Activated CD4-positive, alpha-beta T cell treated with anti-CD3 and anti-CD28 coated beads for 36 hours (primary cell): ENCODE measurements around the gene HMGB4. TPM values are rescaled to one million over a fixed set of nuclear protein-coding genes. Genes with fewer than 3 reads are reported as not detected.

Experiments used
- ATAC-seq: fragments of 200-7000 bp; cut with Tn5 transposase; one replicate; pipeline ENCODE4 v1.10.0; 2021; ENCODE audit warnings: mild to moderate bottlenecking, moderate library complexity
- CTCF ChIA-PET: fragments of 350-600 bp; sonication (Branson Sonifier 250); formaldehyde crosslinking; loops from one replicate; lab custom pipeline; 2021; ENCODE audit warnings: antibody characterized with exemption; lab: Charles Lee
- POLR2A ChIA-PET: fragments of 350-600 bp; sonication (Branson Sonifier 250); formaldehyde crosslinking; loops from one replicate; lab custom pipeline; 2021; ENCODE audit warnings: antibody characterized with exemption, inconsistent platforms; lab: Charles Lee
- DNase-seq: peaks from one replicate; pipeline ENCODE4 v3.0.0-alpha.2; 2020
- H3K27ac Mint-ChIP-seq: one replicate; pipeline ENCODE4 v1.8.0; 2021; ENCODE audit warnings: mixed read lengths
- H3K27me3 Mint-ChIP-seq: one replicate; pipeline ENCODE4 v1.8.0; 2021; ENCODE audit warnings: mixed read lengths
- H3K36me3 Mint-ChIP-seq: one replicate; pipeline ENCODE4 v1.8.0; 2021; ENCODE audit warnings: low read depth, mixed read lengths
- H3K4me1 Mint-ChIP-seq: one replicate; pipeline ENCODE4 v1.8.0; 2021; ENCODE audit warnings: mixed read lengths
- H3K4me3 Mint-ChIP-seq: one replicate; pipeline ENCODE4 v1.8.0; 2021; ENCODE audit warnings: mild to moderate bottlenecking, moderate library complexity, mixed read lengths
- H3K9me3 Mint-ChIP-seq: one replicate; pipeline ENCODE4 v1.8.0; 2021; ENCODE audit warnings: low read depth, mixed read lengths
- intact Hi-C, 2 experiments: fragments of 100-400 bp; cut with DNase I in 1 of 2; cut with micrococcal nuclease in 1 of 2; formaldehyde crosslinking; loops; one replicate each; pipeline versions ENCODE4 v1.14.2 to v1.15.1; 2022 to 2024; cut with DNase I, micrococcal nuclease
- total RNA-seq, 2 experiments: library from RNA; stranded (reverse); gene quantifications; one replicate each; pipeline ENCODE4 v1.2.3, GENCODE V29; 2021

HMGB4 gene, protein sequence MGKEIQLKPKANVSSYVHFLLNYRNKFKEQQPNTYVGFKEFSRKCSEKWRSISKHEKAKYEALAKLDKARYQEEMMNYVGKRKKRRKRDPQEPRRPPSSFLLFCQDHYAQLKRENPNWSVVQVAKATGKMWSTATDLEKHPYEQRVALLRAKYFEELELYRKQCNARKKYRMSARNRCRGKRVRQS
- not detected for total RNA-seq

GRCh38 chr1:33863779-33864178 lies at the start of gene HMGB4:
Gene HMGB4 (plus strand): TSS chr1:33864079. CDS start chr1:33864192, 113 bp downstream.
- H3K36me3 Mint-ChIP-seq = no peaks in the 10 kb centered on the region
- DNase-seq (no peak), ATAC-seq (no peak)
- POLR2A ChIA-PET = no interaction called here
- no peak within 1 kb of the TSS for H3K4me3 Mint-ChIP-seq
- H3K27ac Mint-ChIP-seq = no peak within 1 kb of the TSS
- H3K4me1 Mint-ChIP-seq = peaks cover 5% of the 10 kb centered on the region
- H3K27me3 Mint-ChIP-seq = peaks cover 15% of the 10 kb centered on the region
- H3K9me3 Mint-ChIP-seq = no peaks in the 10 kb centered on the region
- intact Hi-C loops = no loop called here
- CTCF ChIA-PET = no interaction called here

- H3K36me3 Mint-ChIP-seq = no peaks in the 10 kb centered on the region
Measured at GRCh38 chr1:33814166-33814565, 49.7 kb upstream of the HMGB4 start.

GRCh38 chr1:33815061-33815460 lies 48.8 kb upstream of the HMGB4 start:
- Mint-ChIP-seq H3K36me3 (no peaks in the 10 kb centered on the region), H3K27me3 (peaks cover 22% of the 10 kb centered on the region), H3K9me3 (no peaks in the 10 kb centered on the region), H3K27ac (no peak overlapping the region), H3K4me1 (no peaks in the 10 kb centered on the region), H3K4me3 (no peak overlapping the region)
- no peak for DNase-seq
- ChIA-PET POLR2A (no interaction called here), CTCF (no interaction called here)
- intact Hi-C loops = no loop called here
- ATAC-seq = no peak

More at GRCh38 chr1:33814166-33814565, 49.7 kb upstream of the HMGB4 start:
- Mint-ChIP-seq H3K27ac (no peak overlapping the region), H3K27me3 (peaks cover 22% of the 10 kb centered on the region), H3K4me1 (no peaks in the 10 kb centered on the region), H3K9me3 (no peaks in the 10 kb centered on the region), H3K4me3 (no peak overlapping the region)
- ATAC-seq (no peak), DNase-seq (no peak)
- intact Hi-C loops = no loop called here
- CTCF ChIA-PET = no interaction called here
- POLR2A ChIA-PET = no interaction called here

DNA sequence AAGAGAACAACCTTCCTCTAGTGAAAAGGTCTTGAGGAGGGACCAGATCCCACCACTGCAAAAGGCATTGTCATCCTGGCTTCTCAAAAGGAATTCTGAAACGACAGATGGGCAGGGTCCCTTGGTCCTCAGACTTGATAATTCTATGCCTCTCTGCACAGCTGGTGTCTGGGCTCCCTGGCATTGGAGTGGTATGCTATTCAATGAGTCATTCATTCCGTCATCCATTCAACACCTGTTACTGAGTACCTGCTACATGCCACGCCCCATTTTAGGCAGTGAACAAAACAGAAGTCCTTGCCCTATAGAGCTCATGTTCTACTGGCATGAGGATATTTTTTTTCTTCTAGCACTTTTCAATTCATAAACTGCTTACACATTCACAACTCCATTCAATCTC lies 45.8 kb upstream of the HMGB4 start:
- no peak for ATAC-seq
- no peak overlapping the region for H3K27ac Mint-ChIP-seq
- peaks cover 27% of the 10 kb centered on the region for H3K27me3 Mint-ChIP-seq
- no peak for DNase-seq
- ChIA-PET CTCF (interaction anchor here (0.5 kb wide), 1 partner anchor 113 kb away, joined by 3 read pairs; no protein-coding TSS in a partner anchor), POLR2A (no interaction called here)
- no peaks in the 10 kb centered on the region for H3K4me1 Mint-ChIP-seq
- intact Hi-C loops = no loop called here
- no peaks in the 10 kb centered on the region for H3K36me3 Mint-ChIP-seq
- no peaks in the 10 kb centered on the region for H3K9me3 Mint-ChIP-seq
- no peak overlapping the region for H3K4me3 Mint-ChIP-seq

GRCh38 chr1:33819290-33819912 lies 44.5 kb upstream of the HMGB4 start:
- CTCF ChIA-PET = no interaction called here
- ATAC-seq (no peak), DNase-seq (no peak)
- H3K36me3 Mint-ChIP-seq = no peaks in the 10 kb centered on the region
- intact Hi-C loops = no loop called here
- H3K4me3 Mint-ChIP-seq = no peak overlapping the region
- POLR2A ChIA-PET = no interaction called here
- H3K4me1 Mint-ChIP-seq = no peaks in the 10 kb centered on the region
- no peak overlapping the region for H3K27ac Mint-ChIP-seq
- no peaks in the 10 kb centered on the region for H3K9me3 Mint-ChIP-seq
- H3K27me3 Mint-ChIP-seq = peaks cover 24% of the 10 kb centered on the region

DNA sequence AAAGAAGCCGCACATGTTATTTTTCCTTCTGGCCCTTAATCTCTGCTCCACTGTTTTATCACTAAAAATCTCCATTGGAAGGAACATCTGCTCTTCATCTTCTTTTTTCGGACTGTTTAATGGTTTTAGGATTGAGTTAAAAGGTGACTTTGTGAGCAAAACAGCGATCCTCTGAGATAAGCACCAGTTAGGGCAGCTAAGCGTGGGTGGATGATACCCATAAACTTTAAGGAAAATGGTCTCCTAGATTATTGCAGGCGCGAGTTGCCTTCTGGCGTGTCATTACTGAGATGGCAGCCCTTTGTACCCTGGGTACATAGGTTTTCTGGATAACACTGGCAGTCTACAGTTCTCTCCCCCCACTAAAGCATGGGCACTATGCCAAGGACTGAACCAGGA lies 44.0 kb upstream of the HMGB4 start:
- H3K9me3 Mint-ChIP-seq = no peaks in the 10 kb centered on the region
- H3K4me3 Mint-ChIP-seq = no peak overlapping the region
- CTCF ChIA-PET = no interaction called here
- peaks cover 22% of the 10 kb centered on the region for H3K27me3 Mint-ChIP-seq
- H3K36me3 Mint-ChIP-seq = no peaks in the 10 kb centered on the region
- DNase-seq = no peak
- POLR2A ChIA-PET = no interaction called here
- ATAC-seq = no peak
- no peak overlapping the region for H3K27ac Mint-ChIP-seq
- intact Hi-C loops = no loop called here
- no peaks in the 10 kb centered on the region for H3K4me1 Mint-ChIP-seq

GRCh38 chr1:33820804-33821203 lies 43.1 kb upstream of the HMGB4 start:
- Mint-ChIP-seq H3K4me1 (no peaks in the 10 kb centered on the region), H3K36me3 (no peaks in the 10 kb centered on the region), H3K4me3 (no peak overlapping the region), H3K27ac (no peak overlapping the region), H3K27me3 (peaks cover 16% of the 10 kb centered on the region), H3K9me3 (no peaks in the 10 kb centered on the region)
- intact Hi-C loops = no loop called here
- DNase-seq (no peak), ATAC-seq (no peak)
- ChIA-PET CTCF (no interaction called here), POLR2A (no interaction called here)

- intact Hi-C loops = no loop called here
- no peak for ATAC-seq
- CTCF ChIA-PET = no interaction called here
Measured at GRCh38 chr1:33821291-33821690, 42.6 kb upstream of the HMGB4 start.

DNA sequence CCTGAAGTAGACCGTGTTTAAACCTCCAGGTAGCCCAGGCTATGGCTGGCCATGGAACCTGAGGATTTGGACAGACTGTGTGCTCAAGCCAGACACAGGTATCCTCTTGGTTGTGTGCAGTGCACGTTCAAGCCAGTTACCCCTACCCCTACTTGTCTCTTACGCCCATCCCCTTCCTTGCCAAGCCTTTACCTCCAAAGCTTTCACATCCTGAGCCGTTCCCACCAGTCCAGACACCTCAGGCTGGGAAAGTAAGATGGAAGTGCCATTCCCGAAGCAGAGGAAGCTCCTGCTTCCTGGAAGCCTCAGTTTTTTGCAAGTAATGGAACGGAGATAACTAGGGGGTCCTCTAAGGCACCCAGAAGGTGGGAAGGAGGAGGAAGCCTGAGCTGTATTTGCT lies 41.5 kb upstream of the HMGB4 start:
- no peaks in the 10 kb centered on the region for H3K4me1 Mint-ChIP-seq
- DNase-seq (no peak), ATAC-seq (no peak)
- no peak overlapping the region for H3K27ac Mint-ChIP-seq
- CTCF ChIA-PET = no interaction called here
- H3K36me3 Mint-ChIP-seq = no peaks in the 10 kb centered on the region
- POLR2A ChIA-PET = no interaction called here
- H3K9me3 Mint-ChIP-seq = no peaks in the 10 kb centered on the region
- H3K4me3 Mint-ChIP-seq = no peak overlapping the region
- H3K27me3 Mint-ChIP-seq = peaks cover 16% of the 10 kb centered on the region
- intact Hi-C loops = no loop called here

More at GRCh38 chr1:33821291-33821690, 42.6 kb upstream of the HMGB4 start:
- Mint-ChIP-seq H3K27me3 (peaks cover 14% of the 10 kb centered on the region), H3K9me3 (no peaks in the 10 kb centered on the region), H3K27ac (no peak overlapping the region), H3K36me3 (no peaks in the 10 kb centered on the region), H3K4me1 (no peaks in the 10 kb centered on the region), H3K4me3 (no peak overlapping the region)
- POLR2A ChIA-PET = no interaction called here
- no peak for DNase-seq

DNA sequence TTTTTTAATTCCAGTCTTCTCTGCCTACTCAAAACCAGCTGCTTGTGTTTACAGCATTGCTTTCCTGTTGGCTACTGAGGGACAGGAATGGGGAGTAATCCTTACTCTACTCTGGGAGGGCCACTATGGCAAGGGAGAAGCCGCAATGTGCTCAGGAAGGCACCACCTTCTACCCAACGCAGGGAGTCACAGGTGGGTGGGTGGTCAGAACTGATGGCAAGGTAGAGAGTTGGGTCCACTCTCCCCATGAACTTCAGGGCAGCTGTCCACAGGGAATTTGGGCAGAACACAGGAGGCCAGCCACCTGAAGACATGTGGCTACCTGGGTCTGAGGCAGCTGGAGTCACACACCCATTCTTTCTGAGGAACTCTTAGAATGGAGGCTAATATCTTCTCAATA lies 40.5 kb upstream of the HMGB4 start:
- DNase-seq (no peak), ATAC-seq (no peak)
- H3K9me3 Mint-ChIP-seq = no peaks in the 10 kb centered on the region
- no peaks in the 10 kb centered on the region for H3K4me1 Mint-ChIP-seq
- intact Hi-C loops = no loop called here
- POLR2A ChIA-PET = no interaction called here
- no peak overlapping the region for H3K27ac Mint-ChIP-seq
- H3K4me3 Mint-ChIP-seq = no peak overlapping the region
- H3K27me3 Mint-ChIP-seq = peaks cover 14% of the 10 kb centered on the region
- CTCF ChIA-PET = no interaction called here
- no peaks in the 10 kb centered on the region for H3K36me3 Mint-ChIP-seq

DNA sequence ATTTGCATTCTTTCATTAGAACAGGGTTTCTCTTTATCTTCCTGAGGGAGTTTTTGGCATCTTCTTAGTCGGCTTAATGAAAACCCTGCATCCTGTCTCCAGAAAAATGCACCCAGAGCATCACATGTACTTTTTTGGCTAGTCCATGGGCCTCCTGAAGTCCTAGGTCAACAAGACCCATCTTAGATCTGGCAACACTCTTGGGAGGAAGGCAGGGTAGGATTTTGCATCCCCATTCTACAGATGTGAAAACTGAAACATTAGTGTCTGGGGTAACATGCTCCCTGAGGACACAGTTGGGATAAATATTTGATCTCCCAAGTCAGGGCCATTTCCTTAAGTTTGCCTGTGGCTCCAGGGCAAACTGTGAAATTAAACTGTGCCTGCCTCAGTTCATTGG lies 40.0 kb upstream of the HMGB4 start:
- DNase-seq (no peak), ATAC-seq (no peak)
- Mint-ChIP-seq H3K4me1 (no peaks in the 10 kb centered on the region), H3K27me3 (peaks cover 14% of the 10 kb centered on the region), H3K9me3 (peaks cover 1% of the 10 kb centered on the region), H3K4me3 (no peak overlapping the region), H3K36me3 (no peaks in the 10 kb centered on the region), H3K27ac (no peak overlapping the region)
- POLR2A ChIA-PET = no interaction called here
- intact Hi-C loops = no loop called here
- CTCF ChIA-PET = no interaction called here

DNA sequence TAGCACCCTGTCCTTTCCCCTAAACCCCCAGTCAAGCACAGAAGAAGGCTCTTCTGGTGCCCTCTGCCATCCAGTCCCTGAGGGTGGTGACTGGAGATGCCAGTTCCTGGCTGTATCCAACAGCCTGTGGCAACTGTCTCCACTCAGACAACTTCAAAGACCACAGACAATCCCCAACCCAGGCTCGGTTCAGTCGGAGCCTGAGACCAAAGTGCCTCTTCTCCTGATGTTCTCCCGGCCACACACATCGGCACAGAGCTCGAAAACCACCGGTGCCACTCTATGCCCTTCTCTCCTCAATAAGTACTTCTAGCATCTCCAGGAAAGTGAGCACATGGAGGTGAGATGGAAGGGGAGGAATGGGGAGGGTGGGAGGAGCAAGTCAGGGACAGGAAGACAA lies 39.6 kb upstream of the HMGB4 start:
- intact Hi-C loops = no loop called here
- ChIA-PET CTCF (no interaction called here), POLR2A (no interaction called here)
- Mint-ChIP-seq H3K36me3 (no peaks in the 10 kb centered on the region), H3K4me1 (no peaks in the 10 kb centered on the region), H3K9me3 (peaks cover 3% of the 10 kb centered on the region), H3K4me3 (no peak overlapping the region), H3K27ac (no peak overlapping the region), H3K27me3 (peaks cover 14% of the 10 kb centered on the region)
- no peak for DNase-seq
- no peak for ATAC-seq
